SU-DHL-6 (cell line): ENCODE results near the gene DNAH7.

Experiments
- H2AFZ ChIP-seq: fragments of 200-600 bp; sonication (generic); 2 replicates; pipeline ENCODE4 v1.6.1; 2014; ENCODE audit warnings: low read depth, mild to moderate bottlenecking, moderate library complexity, mixed read lengths, antibody characterized with exemption, low read length; ENCODE audit not compliant: severe bottlenecking
- H3F3A ChIP-seq: fragments of 200-600 bp; shearing (Covaris generic); 2 replicates; pipeline ENCODE4 v1.6.0; 2016; ENCODE audit warnings: antibody characterized with exemption, mild to moderate bottlenecking; ENCODE audit not compliant: insufficient read depth
- H3K27ac ChIP-seq: fragments of 200-600 bp; sonication (generic); 2 replicates; pipeline ENCODE4 v1.5.1; 2016; ENCODE audit warnings: low read depth, mild to moderate bottlenecking, low read length, moderate library complexity, mixed read lengths
- H3K27me3 ChIP-seq: fragments of 200-600 bp; sonication (generic), shearing (Covaris generic); 2 replicates; pipeline ENCODE4 v1.6.0; 2014; ENCODE audit warnings: mild to moderate bottlenecking, low read length
- H3K36me3 ChIP-seq: fragments of 200-600 bp; sonication (generic); 2 replicates; pipeline ENCODE4 v1.6.1; 2014; ENCODE audit warnings: mild to moderate bottlenecking, low read length, mixed read lengths
- H3K4me2 ChIP-seq: fragments of 300-600, 200-600 bp; shearing (Covaris generic), sonication (generic); 2 replicates; pipeline ENCODE4 v1.6.0; 2014; ENCODE audit warnings: low read length, low read depth, mild to moderate bottlenecking; ENCODE audit not compliant: poor library complexity, severe bottlenecking
- H3K4me3 ChIP-seq: fragments of 200-600 bp; sonication (generic); 2 replicates; pipeline ENCODE4 v1.5.1; 2014; ENCODE audit warnings: antibody characterized with exemption, low read length, mild to moderate bottlenecking, mixed read lengths; ENCODE audit not compliant: insufficient read depth, poor library complexity, severe bottlenecking
- H3K79me2 ChIP-seq: fragments of 200-600 bp; sonication (generic); 2 replicates; pipeline ENCODE4 v1.6.1; 2014; ENCODE audit warnings: mild to moderate bottlenecking, low read length, moderate library complexity; ENCODE audit not compliant: insufficient read depth
- H3K9ac ChIP-seq: fragments of 200-600 bp; sonication (generic); 2 replicates; pipeline ENCODE4 v1.7.0; 2014; ENCODE audit warnings: mild to moderate bottlenecking, low read length
- H3K9me2 ChIP-seq: fragments of 200-600 bp; sonication (generic); replicated peaks from 2 replicates; pipeline ENCODE4 v1.6.1; 2014; ENCODE audit warnings: low read length; ENCODE audit not compliant: insufficient read depth
- H3K9me3 ChIP-seq: fragments of 200-600 bp; sonication (generic); 2 replicates; pipeline ENCODE4 v1.6.1; 2014; ENCODE audit warnings: low read length, mixed read lengths; ENCODE audit not compliant: insufficient read depth
- H4K20me1 ChIP-seq: fragments of 200-600 bp; sonication (generic); 2 replicates; pipeline ENCODE4 v1.6.1; 2014; ENCODE audit warnings: low read depth, mild to moderate bottlenecking, antibody characterized with exemption, low read length, moderate library complexity, mixed read lengths
- CTCF ChIP-seq: fragments of 200-600 bp; sonication (generic); IDR thresholded peaks from one replicate; pipeline ENCODE4 v1.5.1; 2017; ENCODE audit warnings: antibody characterized with exemption, mild to moderate bottlenecking, low read length, moderate library complexity; ENCODE audit not compliant: insufficient read depth, poor library complexity, severe bottlenecking
- EZH2phosphoT487 ChIP-seq: fragments of 200-600 bp; sonication (generic), shearing (Covaris generic); conservative IDR thresholded peaks from 2 replicates; pipeline ENCODE4 v1.6.1; 2018; ENCODE audit warnings: mild to moderate bottlenecking, antibody characterized with exemption, low read length, moderate library complexity, mixed read lengths

DNAH7 gene

DNA sequence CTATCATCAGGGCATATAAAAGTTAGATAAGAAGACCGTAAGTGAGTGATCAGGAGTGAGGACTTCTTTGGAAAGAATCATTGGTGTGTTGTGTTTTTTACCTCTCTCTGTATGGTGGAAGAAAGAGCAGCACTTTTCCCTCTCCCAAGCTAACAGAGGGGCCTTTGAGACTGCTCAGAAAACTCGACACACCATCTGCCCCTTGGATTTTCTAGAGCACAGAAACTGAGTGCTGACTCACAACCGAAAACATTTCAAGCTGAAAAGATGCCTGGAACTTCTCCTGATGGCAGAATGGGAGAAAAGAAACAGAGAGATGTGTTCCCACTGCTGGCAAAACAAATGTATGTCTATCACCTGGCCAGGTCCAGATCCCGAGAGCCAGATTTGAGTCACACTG lies 156.6 kb downstream of the DNAH7 start:
- no peaks in the 10 kb centered on the region for H3K36me3 ChIP-seq
- no peaks in the 10 kb centered on the region for H3K27me3 ChIP-seq
- no peak overlapping the region for H3K27ac ChIP-seq
- no peak overlapping the region for H3K4me3 ChIP-seq
- no peak overlapping the region for H3K9ac ChIP-seq
- no peaks in the 10 kb centered on the region for H3K9me2 ChIP-seq
- no peaks in the 10 kb centered on the region for H3K9me3 ChIP-seq
- H3K4me2 ChIP-seq: no peak overlapping the region
- no peaks in the 10 kb centered on the region for H3K79me2 ChIP-seq
- H4K20me1 ChIP-seq: no peaks in the 10 kb centered on the region
- TF ChIP-seq EZH2phosphoT487: no peak
- no peaks in the 10 kb centered on the region for H3F3A ChIP-seq
- no peak overlapping the region for H2AFZ ChIP-seq

DNA sequence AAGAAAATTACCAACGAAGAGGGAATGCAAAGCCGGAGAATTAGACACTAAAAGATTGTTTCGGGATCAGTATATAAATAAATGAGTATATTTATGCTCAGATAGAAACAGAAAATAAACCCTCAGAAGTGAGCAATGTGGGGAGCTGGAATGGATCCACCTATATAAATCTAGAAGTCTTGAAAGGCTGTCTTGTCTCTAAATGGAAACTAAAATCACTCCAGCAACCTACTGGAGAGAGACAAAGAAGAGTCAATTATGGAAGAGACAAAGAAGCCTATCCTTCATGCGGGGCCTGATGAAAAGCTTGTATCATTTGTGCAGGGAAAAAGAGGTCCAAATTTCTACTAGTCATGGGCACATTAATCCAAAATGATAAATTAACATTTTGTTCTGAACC lies 158.1 kb downstream of the DNAH7 start:
- no peak for TF ChIP-seq CTCF
- no peak for TF ChIP-seq EZH2phosphoT487
- H2AFZ ChIP-seq: no peak overlapping the region
- no peaks in the 10 kb centered on the region for H3K9me2 ChIP-seq
- H3K9me3 ChIP-seq: no peaks in the 10 kb centered on the region
- no peaks in the 10 kb centered on the region for H3K36me3 ChIP-seq
- no peaks in the 10 kb centered on the region for H3K27me3 ChIP-seq
- no peaks in the 10 kb centered on the region for H3K79me2 ChIP-seq
- H3K27ac ChIP-seq: no peak overlapping the region
- H3K4me2 ChIP-seq: no peak overlapping the region
- H3F3A ChIP-seq: no peaks in the 10 kb centered on the region
- H3K9ac ChIP-seq: no peak overlapping the region
- H4K20me1 ChIP-seq: no peaks in the 10 kb centered on the region
- H3K4me3 ChIP-seq: no peak overlapping the region

GRCh38 chr2:195909926-195910325 lies 158.7 kb downstream of the DNAH7 start:
- H3K79me2 ChIP-seq: no peaks in the 10 kb centered on the region

GRCh38 chr2:195907474-195907873 lies 161.2 kb downstream of the DNAH7 start:
- TF ChIP-seq EZH2phosphoT487 (no peak), CTCF (no peak)
- Histone ChIP-seq H3K27me3 (no peaks in the 10 kb centered on the region), H3K9me3 (no peaks in the 10 kb centered on the region), H3K9me2 (no peaks in the 10 kb centered on the region), H3F3A (no peaks in the 10 kb centered on the region), H3K4me2 (no peak overlapping the region), H4K20me1 (no peaks in the 10 kb centered on the region), H2AFZ (no peak overlapping the region), H3K79me2 (no peaks in the 10 kb centered on the region), H3K36me3 (no peaks in the 10 kb centered on the region), H3K9ac (no peak overlapping the region), H3K4me3 (no peak overlapping the region), H3K27ac (no peak overlapping the region)

More at GRCh38 chr2:195909926-195910325, 158.7 kb downstream of the DNAH7 start:
- no peak overlapping the region for H3K27ac ChIP-seq
- no peak overlapping the region for H3K4me2 ChIP-seq
- no peaks in the 10 kb centered on the region for H3K36me3 ChIP-seq
- H3F3A ChIP-seq: no peaks in the 10 kb centered on the region
- no peaks in the 10 kb centered on the region for H3K9me2 ChIP-seq
- H3K27me3 ChIP-seq: no peaks in the 10 kb centered on the region
- H3K9ac ChIP-seq: no peak overlapping the region
- TF ChIP-seq EZH2phosphoT487: no peak
- no peak for TF ChIP-seq CTCF
- no peak overlapping the region for H2AFZ ChIP-seq
- no peaks in the 10 kb centered on the region for H4K20me1 ChIP-seq
- H3K9me3 ChIP-seq: no peaks in the 10 kb centered on the region
- no peak overlapping the region for H3K4me3 ChIP-seq
